PFSK-1 (cell line): ENCODE results near the gene TMC1.

Source experiments
- FOXP2 ChIP-seq: optimal IDR thresholded peaks from 2 replicates; pipeline ENCODE3; 2011; ENCODE audit warnings: borderline replicate concordance, control low read depth, inconsistent platforms; ENCODE audit not compliant: insufficient read depth; ENCODE audit errors: extremely low read length, extremely low read depth
- POLR2AphosphoS5 ChIP-seq: IDR thresholded peaks from 2 replicates; pipeline ENCODE4 v1.6.1; 2012; ENCODE audit warnings: low read depth, mild to moderate bottlenecking, control low read depth, low read length, moderate library complexity
- REST ChIP-seq, 2 experiments: IDR thresholded peaks; 2 replicates each; pipeline versions ENCODE4 v1.6.1 to v1.8.0; 2011 to 2012; ENCODE audit warnings: low read depth in 2 of 2, low read length in 2 of 2, control low read depth in 1 of 2, inconsistent platforms in 1 of 2, mild to moderate bottlenecking in 1 of 2, moderate library complexity in 1 of 2; ENCODE audit not compliant: insufficient read depth in 1 of 2
- SIN3A ChIP-seq: IDR thresholded peaks from 2 replicates; pipeline ENCODE4 v1.6.1; 2012; ENCODE audit warnings: mild to moderate bottlenecking, low read length, moderate library complexity, borderline replicate concordance; ENCODE audit not compliant: insufficient read depth
- TAF1 ChIP-seq: IDR thresholded peaks from 2 replicates; pipeline ENCODE4 v1.6.1; 2012; ENCODE audit warnings: low read length, control low read depth, borderline replicate concordance; ENCODE audit not compliant: insufficient read depth

DNA sequence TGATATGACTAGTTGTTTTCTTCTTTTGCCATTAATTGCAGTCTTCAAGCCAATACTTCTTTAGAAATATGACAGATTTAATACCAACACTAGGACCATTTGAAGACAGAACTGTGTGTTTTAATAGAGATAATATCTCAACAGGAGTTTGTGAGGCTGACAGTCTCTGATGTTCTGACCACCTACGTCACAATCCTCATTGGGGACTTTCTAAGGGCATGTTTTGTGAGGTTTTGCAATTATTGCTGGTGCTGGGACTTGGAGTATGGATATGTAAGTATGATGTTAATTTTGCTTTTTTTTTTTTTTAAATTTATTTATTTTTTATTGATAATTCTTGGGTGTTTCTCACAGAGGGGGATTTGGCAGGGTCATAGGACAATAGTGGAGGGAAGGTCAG lies 283.8 kb downstream of the TMC1 start:
- no peak for TF ChIP-seq POLR2AphosphoS5
- TF ChIP-seq TAF1 = no peak
- TF ChIP-seq REST (IDR thresholded peaks at IDR 0.05; ENCODE audit: insufficient read depth in 1 of 2, low read depth in 2 of 2, low read length in 2 of 2) = no peak
- TF ChIP-seq SIN3A = no peak
- no peak for TF ChIP-seq FOXP2
